GM12865 (cell line): ENCODE results near the gene RNASE9.
A peak's percentile ranks its signal among the peaks of the same experiment; 100 is the strongest.

Experiments
- DNase-seq: peaks from one replicate; pipeline ENCODE4 v3.0.0; 2010; ENCODE audit warnings: low read depth
- H3K4me3 ChIP-seq: 2 replicates; pipeline ENCODE4 v1.5.1; 2011; ENCODE audit warnings: mild to moderate bottlenecking, low read depth, low read length, control low read depth
- TF ChIP-seq, protein P1 (sequence below): IDR thresholded peaks from 2 replicates; pipeline ENCODE4 v1.5.1; 2011; ENCODE audit warnings: low read length, control low read depth, low read depth, inconsistent platforms; ENCODE audit not compliant: insufficient read depth; ENCODE audit errors: missing control alignments

The RNASE9 gene

DNA sequence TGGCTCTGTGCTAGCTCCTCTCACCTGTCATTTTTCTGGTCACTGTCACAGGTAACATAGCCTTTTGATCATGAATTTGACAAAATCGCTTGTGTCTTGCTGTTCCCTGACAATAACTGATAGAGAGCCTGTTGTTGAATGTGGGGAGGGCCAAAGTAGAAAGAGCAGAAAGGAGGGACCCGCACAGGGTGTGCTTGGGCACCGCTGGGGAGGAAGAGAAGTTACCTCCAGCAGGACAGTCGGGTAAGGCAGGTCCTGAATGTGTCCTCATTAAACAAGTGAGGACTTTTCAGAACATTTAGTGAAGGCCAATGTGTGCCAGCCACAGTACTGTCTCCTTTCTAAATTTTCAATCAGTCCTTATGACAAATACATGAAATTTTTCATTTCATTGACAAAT, 30.4 kb upstream of the RNASE9 start, which contains the start of gene RNASE12:
RNASE12 (minus strand) TSS at position 142 of the 400 bp plus-strand sequence. CDS start 653 bp downstream, outside the sequence.
- TF ChIP-seq, protein P1, sequence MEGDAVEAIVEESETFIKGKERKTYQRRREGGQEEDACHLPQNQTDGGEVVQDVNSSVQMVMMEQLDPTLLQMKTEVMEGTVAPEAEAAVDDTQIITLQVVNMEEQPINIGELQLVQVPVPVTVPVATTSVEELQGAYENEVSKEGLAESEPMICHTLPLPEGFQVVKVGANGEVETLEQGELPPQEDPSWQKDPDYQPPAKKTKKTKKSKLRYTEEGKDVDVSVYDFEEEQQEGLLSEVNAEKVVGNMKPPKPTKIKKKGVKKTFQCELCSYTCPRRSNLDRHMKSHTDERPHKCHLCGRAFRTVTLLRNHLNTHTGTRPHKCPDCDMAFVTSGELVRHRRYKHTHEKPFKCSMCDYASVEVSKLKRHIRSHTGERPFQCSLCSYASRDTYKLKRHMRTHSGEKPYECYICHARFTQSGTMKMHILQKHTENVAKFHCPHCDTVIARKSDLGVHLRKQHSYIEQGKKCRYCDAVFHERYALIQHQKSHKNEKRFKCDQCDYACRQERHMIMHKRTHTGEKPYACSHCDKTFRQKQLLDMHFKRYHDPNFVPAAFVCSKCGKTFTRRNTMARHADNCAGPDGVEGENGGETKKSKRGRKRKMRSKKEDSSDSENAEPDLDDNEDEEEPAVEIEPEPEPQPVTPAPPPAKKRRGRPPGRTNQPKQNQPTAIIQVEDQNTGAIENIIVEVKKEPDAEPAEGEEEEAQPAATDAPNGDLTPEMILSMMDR: no peak
- H3K4me3 ChIP-seq: no peak within 1 kb of the TSS
- DNase-seq: no peak

DNA sequence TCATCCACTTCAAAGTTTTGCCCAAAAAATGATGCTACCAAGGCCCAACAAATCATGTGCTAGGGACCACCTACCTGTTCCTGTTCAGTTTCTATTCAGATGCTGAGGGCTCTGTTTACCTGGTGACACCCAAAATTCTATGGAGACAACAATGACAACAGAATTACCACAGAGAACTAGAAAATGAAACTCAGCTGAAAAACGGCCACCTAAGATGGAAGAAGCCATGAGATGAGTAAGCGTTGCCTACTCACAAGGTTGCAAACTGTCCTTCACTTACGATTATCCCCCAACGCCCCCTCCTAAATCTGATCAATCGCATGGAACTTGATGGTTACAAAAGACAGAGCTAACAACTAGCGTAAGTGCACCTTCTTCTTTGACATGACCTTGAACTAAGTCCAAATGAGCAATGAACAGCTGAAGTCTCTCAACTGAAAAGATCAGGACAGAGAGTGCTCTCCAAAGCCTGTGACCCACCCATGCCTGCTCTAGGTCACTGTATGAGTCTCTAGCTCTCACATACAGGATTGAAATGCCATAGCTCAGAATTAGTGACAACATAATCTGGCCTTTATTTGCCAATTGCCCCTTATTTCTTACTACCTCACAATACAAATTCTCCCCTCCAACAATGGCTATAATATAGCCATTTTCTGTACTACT, 26.8 kb upstream of the RNASE9 start, which contains the start of gene RNASE11:
RNASE11 (minus strand) TSS at position 513 of the 666 bp plus-strand sequence.
- TF ChIP-seq, protein P1: no peak
- DNase-seq: peak; percentile 29
- no peak within 1 kb of the TSS for H3K4me3 ChIP-seq

DNA sequence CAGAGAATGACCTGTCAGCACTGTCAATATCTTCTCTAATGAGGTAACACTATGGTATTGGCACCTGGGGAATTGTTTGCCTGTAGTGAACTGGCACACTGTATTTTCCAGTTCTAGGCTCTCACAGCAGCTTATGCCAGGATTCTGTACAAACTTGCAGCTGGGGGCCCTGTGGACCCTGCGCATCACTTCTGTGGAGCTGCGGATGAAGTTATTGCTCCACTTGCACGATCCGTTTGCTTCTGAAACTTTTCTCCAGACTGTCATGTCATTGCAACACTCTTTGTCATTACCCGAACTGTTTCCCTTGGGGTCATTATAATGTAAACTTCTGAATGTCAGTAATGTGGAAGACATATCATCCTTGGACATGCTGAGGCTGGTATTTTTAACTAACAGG, 23.1 kb upstream of the RNASE9 start:
- no peak overlapping the region for H3K4me3 ChIP-seq
- TF ChIP-seq, protein P1: no peak
- no peak for DNase-seq

DNA sequence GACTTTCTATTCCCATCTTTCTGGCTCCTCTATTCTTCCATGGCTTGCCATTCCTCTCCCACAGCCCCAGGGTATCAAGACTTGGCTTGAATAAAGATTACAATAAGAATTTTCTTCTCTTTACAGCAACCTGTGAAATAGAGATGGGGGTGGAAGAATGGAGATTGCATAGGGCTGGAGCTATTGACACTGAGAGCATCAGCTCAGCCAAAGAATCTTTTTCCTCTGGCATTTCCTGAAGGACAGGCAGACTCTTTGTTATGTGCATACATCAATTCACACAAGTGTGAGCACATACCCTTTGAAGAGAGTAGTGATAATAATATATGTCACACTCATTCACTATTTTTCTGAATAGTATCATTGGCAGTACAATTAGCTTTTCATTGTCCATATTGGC, 22.3 kb upstream of the RNASE9 start:
- TF ChIP-seq, protein P1: no peak
- no peak overlapping the region for H3K4me3 ChIP-seq
- no peak for DNase-seq

DNA sequence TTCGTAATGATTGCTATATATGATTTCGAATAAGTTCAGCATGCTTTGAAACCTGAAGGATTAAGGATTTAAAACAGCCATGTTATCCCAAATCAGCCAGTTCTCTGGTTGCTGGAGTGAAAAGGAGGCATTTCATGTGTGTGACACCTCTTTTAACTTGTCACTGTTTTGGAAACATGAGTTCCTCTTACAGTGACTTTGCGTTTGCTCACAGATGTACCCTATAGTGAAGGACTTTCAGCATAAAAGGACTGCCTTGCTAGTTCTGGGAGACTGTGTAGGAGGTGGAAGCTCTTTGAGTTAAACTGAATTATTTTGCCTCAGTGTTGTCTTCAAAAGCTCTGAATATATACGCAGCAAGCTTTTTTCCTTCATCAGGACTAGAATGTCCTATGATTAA, 19.4 kb upstream of the RNASE9 start:
- no peak overlapping the region for H3K4me3 ChIP-seq
- DNase-seq: no peak
- TF ChIP-seq, protein P1: no peak

DNA sequence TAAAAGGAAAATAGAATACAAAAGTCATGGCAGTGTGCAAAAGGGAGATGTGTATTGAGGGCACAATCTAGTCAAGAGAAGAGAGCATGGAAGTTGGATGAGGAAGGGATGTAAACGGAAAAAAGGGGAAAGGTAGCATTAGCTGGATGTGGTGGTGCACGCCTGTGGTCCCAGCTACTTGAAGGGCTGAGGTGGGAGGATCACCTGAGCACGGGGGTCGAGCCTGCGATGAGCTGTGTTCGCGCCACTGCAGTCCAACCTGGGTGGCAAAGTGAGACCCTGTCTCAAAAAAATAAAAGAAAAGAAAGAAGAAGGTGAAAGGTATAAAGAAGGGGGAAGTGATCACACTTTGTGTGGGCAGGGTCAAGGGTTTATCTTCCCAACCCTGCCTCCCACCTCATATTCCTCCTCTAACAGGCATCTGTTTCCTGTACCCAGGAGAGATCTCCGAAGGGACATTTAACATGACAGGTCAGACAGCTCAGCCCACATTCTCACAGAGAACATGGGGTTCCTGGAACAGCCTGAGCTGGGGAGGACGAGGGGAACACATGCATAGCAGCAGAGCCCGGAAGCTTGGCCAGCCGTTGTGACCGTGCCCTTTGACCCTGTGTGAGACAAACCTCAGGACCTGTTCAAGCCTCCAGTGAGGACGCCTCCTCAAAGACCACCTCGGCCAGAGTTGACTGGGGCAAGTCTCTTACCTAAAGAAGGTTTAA, 18.1 kb upstream of the RNASE9 start:
- no peak overlapping the region for H3K4me3 ChIP-seq
- TF ChIP-seq, protein P1: no peak
- no peak for DNase-seq
